ENCODE results near the gene DAGLB.

DNA sequence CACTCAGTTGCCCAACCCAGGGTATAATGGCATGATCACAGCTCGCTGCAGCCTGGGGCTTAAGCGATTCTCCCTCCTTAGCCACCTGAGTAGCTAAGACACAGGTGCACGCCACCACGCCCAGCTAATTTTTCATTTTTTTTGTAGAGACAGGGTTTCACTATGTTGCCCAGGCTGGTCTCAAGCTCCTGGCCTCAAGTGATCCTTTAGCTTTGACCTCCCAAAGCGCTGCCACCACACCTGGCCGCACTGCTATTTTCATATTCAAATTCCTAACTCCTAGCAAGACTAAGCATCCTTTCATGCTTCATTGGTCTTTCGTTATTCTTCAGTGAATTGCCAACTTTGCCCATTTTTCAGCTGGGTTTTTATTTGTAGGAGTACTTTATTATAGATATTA is 30.4 kb upstream of the DAGLB start:
- TF ChIP-seq CTCF (IDR thresholded peaks at IDR 0.05) (no peak), POLR2A (IDR thresholded peaks at IDR 0.05) (no peak)
